Cardiac muscle cell (in vitro differentiated cells and primary cell): Measurements from ENCODE around the gene PELI2. TPM values are rescaled to one million over a fixed set of nuclear protein-coding genes. Genes with fewer than 3 reads are reported as not detected.

Source experiments
- DNase-seq, 2 donors: peaks; one replicate each; pipeline versions ENCODE4 v3.0.0 to v3.0.0-alpha.2; 2010 to 2017; ENCODE audit warnings: low read depth in 1 of 2, low spot score in 1 of 2
- H3K27ac ChIP-seq: fragments of 200-600 bp; sonication (generic); 2 replicates; pipeline ENCODE4 v1.5.1; 2016
- H3K27me3 ChIP-seq: fragments of 200-600 bp; sonication (generic); 2 replicates; pipeline ENCODE4 v1.6.0; 2016; ENCODE audit warnings: control low read depth
- H3K36me3 ChIP-seq: fragments of 200-600 bp; sonication (generic); 2 replicates; pipeline ENCODE4 v1.5.1; 2016; ENCODE audit warnings: control low read depth
- H3K4me1 ChIP-seq: fragments of 200-600 bp; sonication (generic); 2 replicates; pipeline ENCODE4 v1.8.1; 2017; ENCODE audit warnings: low read depth, mild to moderate bottlenecking, mixed run types
- H3K4me3 ChIP-seq: fragments of 200-600 bp; sonication (generic); 2 replicates; pipeline ENCODE4 v1.5.1; 2016; ENCODE audit warnings: mild to moderate bottlenecking
- H3K9me3 ChIP-seq: fragments of 200-600 bp; sonication (generic); 2 replicates; pipeline ENCODE4 v1.5.1; 2017; ENCODE audit warnings: low read depth, mild to moderate bottlenecking, control low read depth
- polyA plus RNA-seq: library from polyadenylated mRNA; unstranded; fragments of >200 nt; fragmentation: Nextera tagmentation; extraction: Ambion mirVana; gene quantifications from 2 replicates; pipeline ENCODE4 v1.2.1, GENCODE V29; 2016
- total RNA-seq: library from RNA; depleted of rRNA; stranded (reverse); fragments of >200 nt; gene quantifications from 2 replicates; pipeline ENCODE4 v1.2.3, GENCODE V29; 2016
- TF ChIP-seq, protein P1 (sequence below): IDR thresholded peaks from 2 replicates; pipeline ENCODE4 v1.5.1; 2012; ENCODE audit warnings: low read depth, mild to moderate bottlenecking, low read length

Gene PELI2
- total and polyA plus RNA-seq, 2 experiments from 2014 or later = 1.7 to 4.9 TPM

DNA sequence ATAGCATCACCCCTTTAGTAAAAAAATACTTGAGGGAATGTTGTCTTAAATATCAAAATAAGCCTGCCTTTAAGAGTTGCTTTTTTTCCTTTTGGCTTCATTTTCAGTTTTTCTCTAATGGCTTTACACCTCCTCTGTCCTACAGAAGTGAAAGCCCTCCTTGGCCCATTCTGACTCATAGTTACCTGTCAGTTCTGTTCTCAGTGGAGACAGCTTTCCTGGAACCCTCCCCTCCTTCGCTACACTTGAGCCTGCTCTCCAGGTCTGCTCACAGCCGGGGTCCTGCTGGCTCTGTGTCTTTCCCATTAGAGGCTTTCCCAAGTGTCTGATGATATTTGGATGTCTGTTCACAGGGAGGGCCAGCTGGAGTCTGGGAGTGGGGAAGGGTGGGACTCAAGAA is 84.0 kb downstream of the PELI2 start:
- peaks cover 38% of the 10 kb centered on the region for H3K27me3 ChIP-seq
- H3K9me3 ChIP-seq = no peaks in the 10 kb centered on the region
- H3K36me3 ChIP-seq = no peaks in the 10 kb centered on the region
- no peak overlapping the region for H3K27ac ChIP-seq
- no peak overlapping the region for H3K4me3 ChIP-seq
- no peaks in the 10 kb centered on the region for H3K4me1 ChIP-seq
- TF ChIP-seq, protein P1, sequence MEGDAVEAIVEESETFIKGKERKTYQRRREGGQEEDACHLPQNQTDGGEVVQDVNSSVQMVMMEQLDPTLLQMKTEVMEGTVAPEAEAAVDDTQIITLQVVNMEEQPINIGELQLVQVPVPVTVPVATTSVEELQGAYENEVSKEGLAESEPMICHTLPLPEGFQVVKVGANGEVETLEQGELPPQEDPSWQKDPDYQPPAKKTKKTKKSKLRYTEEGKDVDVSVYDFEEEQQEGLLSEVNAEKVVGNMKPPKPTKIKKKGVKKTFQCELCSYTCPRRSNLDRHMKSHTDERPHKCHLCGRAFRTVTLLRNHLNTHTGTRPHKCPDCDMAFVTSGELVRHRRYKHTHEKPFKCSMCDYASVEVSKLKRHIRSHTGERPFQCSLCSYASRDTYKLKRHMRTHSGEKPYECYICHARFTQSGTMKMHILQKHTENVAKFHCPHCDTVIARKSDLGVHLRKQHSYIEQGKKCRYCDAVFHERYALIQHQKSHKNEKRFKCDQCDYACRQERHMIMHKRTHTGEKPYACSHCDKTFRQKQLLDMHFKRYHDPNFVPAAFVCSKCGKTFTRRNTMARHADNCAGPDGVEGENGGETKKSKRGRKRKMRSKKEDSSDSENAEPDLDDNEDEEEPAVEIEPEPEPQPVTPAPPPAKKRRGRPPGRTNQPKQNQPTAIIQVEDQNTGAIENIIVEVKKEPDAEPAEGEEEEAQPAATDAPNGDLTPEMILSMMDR = no peak
- DNase-seq = no peak

GRCh38 chr14:56205881-56206280 is 87.7 kb downstream of the PELI2 start:
- TF ChIP-seq, protein P1 = no peak

DNA sequence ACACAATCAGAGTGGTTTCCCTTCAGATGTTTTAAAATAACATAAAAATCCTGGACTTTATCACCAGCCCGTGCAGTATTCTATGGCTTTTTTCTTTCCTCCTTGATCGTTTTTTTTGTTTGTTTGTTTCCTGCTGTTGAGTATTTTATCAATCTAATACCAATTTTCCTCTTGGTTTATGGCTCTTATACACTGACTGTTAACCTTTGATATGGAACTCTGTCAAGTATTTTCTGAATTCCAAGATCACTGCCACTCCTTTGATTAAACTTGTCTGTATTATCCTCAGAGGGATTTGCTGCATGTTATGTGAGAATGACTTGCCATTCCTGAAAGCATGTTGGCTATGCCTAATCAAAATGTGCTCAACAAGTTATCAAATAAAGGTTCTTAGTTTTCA is 88.4 kb downstream of the PELI2 start:
- Histone ChIP-seq H3K4me1 (no peaks in the 10 kb centered on the region), H3K9me3 (no peaks in the 10 kb centered on the region), H3K27ac (no peak overlapping the region), H3K27me3 (peaks cover 71% of the 10 kb centered on the region), H3K36me3 (no peaks in the 10 kb centered on the region), H3K4me3 (no peak overlapping the region)
- DNase-seq = no peak
- TF ChIP-seq, protein P1 = no peak

More at GRCh38 chr14:56205881-56206280, 87.7 kb downstream of the PELI2 start:
- Histone ChIP-seq H3K4me1 (no peaks in the 10 kb centered on the region), H3K9me3 (no peaks in the 10 kb centered on the region), H3K27me3 (peaks cover 67% of the 10 kb centered on the region), H3K27ac (no peak overlapping the region), H3K4me3 (no peak overlapping the region), H3K36me3 (no peaks in the 10 kb centered on the region)
- no peak for DNase-seq

GRCh38 chr14:56207626-56208292 is 89.5 kb downstream of the PELI2 start:
- TF ChIP-seq, protein P1 = no peak
- no peak for DNase-seq
- Histone ChIP-seq H3K36me3 (no peaks in the 10 kb centered on the region), H3K4me1 (no peaks in the 10 kb centered on the region), H3K27ac (no peak overlapping the region), H3K9me3 (no peaks in the 10 kb centered on the region), H3K4me3 (no peak overlapping the region), H3K27me3 (peaks cover 75% of the 10 kb centered on the region)

GRCh38 chr14:56208520-56208919 is 90.3 kb downstream of the PELI2 start:
- TF ChIP-seq, protein P1 = no peak
- no peak overlapping the region for H3K27ac ChIP-seq
- H3K9me3 ChIP-seq = no peaks in the 10 kb centered on the region
- H3K36me3 ChIP-seq = no peaks in the 10 kb centered on the region
- peaks cover 78% of the 10 kb centered on the region for H3K27me3 ChIP-seq
- H3K4me3 ChIP-seq = no peak overlapping the region
- DNase-seq = no peak
- H3K4me1 ChIP-seq = no peaks in the 10 kb centered on the region
